GM19193 (cell line): ENCODE data around the gene SLC6A6.

Experiments
- POLR2A ChIP-seq: IDR thresholded peaks from 4 replicates; pipeline ENCODE4 v1.6.1; 2011; ENCODE audit not compliant: insufficient read depth, insufficient read length; ENCODE audit errors: extremely low read depth

The SLC6A6 gene

GRCh38 chr3:14404631-14405359 lies 2.4 kb downstream of the SLC6A6 start:
- TF ChIP-seq POLR2A: no peak

GRCh38 chr3:14405360-14406238 lies 3.2 kb downstream of the SLC6A6 start:
- no peak for TF ChIP-seq POLR2A

GRCh38 chr3:14406336-14406735 lies 3.9 kb downstream of the SLC6A6 start:
- TF ChIP-seq POLR2A: no peak

GRCh38 chr3:14406766-14407165 lies 4.4 kb downstream of the SLC6A6 start:
- TF ChIP-seq POLR2A: no peak

GRCh38 chr3:14407203-14407602 lies 4.8 kb downstream of the SLC6A6 start:
- no peak for TF ChIP-seq POLR2A

GRCh38 chr3:14410106-14410502 lies 7.7 kb downstream of the SLC6A6 start:
- no peak for TF ChIP-seq POLR2A

- TF ChIP-seq POLR2A: no peak
These were observed 8.2 kb downstream of the SLC6A6 start for GRCh38 chr3:14410503-14411165.

- TF ChIP-seq POLR2A: no peak
These were observed 8.7 kb downstream of the SLC6A6 start for GRCh38 chr3:14411166-14411526.

- TF ChIP-seq POLR2A: no peak
These were observed 9.6 kb downstream of the SLC6A6 start for GRCh38 chr3:14411988-14412387.

- no peak for TF ChIP-seq POLR2A
These were observed 10.5 kb downstream of the SLC6A6 start for GRCh38 chr3:14412831-14413380.

- no peak for TF ChIP-seq POLR2A
These were observed 11.1 kb downstream of the SLC6A6 start for GRCh38 chr3:14413381-14414071.

GRCh38 chr3:14414846-14415464 lies 12.5 kb downstream of the SLC6A6 start:
- no peak for TF ChIP-seq POLR2A

GRCh38 chr3:14415501-14415900 lies 13.1 kb downstream of the SLC6A6 start:
- TF ChIP-seq POLR2A: no peak

- TF ChIP-seq POLR2A: no peak
These were observed 14.0 kb downstream of the SLC6A6 start for GRCh38 chr3:14416453-14416852.
